HG03469 (cell line): ENCODE results near the gene DYNLT1.
"Not testable (repeated sequence)": the region's sequence is repeated elsewhere in the genome, so short reads cannot be mapped to it uniquely, and the experiment has no call there.

Source experiments
- ATAC-seq: cut with Tn5 transposase; IDR thresholded peaks from one replicate; pipeline ENCODE4 v1.9.1; 2021; ENCODE audit warnings: mild to moderate bottlenecking, moderate library complexity, moderate number of reproducible peaks; ENCODE audit not compliant: unreplicated experiment

DYNLT1 gene

DNA sequence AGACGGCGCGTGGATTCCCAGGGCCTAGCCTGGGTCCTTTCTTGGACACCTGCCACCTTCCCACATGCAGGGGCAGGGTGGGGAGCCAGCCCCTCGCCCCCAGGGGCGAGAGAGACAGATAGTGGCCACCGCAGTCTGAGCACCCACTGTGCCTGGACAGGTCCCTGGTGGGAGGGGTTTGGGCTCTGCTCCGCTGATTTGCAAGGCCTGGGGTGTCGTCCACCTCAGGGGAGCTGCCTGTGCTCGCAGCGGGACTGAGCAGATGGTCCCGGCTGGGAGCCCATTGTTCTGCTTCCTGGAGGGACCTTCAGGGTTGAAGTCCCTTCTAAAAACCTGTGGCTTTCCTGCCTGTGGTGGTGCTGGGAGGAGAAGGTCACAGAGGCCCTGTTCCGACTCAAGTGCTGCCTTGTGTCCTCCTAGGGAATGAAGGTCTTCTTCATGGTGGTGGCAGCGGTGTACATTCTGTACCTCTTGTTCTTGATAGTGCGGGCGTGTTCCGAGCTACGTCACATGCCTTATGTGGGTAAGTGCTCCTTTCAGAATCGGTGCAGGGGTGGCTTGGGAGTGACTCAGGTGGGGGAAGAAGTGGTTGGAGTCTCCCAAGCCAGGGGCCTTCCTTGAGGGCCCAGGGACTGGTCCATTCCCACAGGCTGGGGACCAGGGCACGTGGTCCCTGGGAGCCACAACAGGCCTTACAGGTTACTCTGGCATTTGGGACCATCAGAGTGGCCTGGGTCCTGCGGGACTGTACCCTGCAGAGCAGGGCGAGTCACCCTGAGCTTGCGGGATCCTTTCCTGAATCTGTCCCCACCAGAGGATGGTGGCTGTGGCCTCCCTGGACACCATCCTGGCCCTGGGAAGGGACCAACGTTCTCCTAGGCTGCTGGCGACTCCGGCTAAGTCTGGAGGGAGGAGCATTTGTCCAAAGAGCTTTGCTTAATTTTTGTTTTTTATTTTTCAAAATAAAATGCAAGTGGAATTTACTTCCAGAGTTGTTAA is 19.6 kb downstream of the DYNLT1 start:
- no peak for ATAC-seq

DNA sequence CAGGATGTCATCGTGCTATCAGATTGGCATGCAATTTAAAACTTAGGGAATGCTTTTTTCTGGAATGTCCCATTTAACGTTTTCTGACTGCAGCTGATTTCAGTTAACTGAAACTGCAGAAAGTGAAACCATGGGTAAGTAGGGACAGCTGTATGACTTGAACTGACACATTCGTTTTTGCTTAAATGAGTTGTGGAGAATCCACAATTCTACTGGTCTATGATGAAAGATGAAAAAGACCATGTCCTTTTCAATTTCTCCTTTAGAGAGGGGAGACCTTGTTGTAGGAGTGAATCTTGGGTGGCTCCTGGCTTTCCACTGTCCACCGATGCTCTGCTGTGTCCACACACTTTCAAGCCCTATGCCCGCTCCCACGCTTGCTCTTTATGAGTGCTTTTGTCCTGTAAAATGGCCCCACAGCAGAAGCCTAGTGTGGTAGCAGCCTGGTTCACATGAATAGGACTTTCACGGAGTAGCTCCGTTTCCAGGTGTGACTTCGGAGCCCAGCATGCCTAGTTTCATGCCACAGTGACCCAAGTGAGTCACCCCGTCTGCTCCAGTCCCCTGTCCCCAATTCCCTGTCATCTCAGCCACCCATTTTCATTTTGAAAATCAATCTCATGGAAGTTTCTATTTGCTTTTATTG is 21.9 kb downstream of the DYNLT1 start:
- no peak for ATAC-seq

DNA sequence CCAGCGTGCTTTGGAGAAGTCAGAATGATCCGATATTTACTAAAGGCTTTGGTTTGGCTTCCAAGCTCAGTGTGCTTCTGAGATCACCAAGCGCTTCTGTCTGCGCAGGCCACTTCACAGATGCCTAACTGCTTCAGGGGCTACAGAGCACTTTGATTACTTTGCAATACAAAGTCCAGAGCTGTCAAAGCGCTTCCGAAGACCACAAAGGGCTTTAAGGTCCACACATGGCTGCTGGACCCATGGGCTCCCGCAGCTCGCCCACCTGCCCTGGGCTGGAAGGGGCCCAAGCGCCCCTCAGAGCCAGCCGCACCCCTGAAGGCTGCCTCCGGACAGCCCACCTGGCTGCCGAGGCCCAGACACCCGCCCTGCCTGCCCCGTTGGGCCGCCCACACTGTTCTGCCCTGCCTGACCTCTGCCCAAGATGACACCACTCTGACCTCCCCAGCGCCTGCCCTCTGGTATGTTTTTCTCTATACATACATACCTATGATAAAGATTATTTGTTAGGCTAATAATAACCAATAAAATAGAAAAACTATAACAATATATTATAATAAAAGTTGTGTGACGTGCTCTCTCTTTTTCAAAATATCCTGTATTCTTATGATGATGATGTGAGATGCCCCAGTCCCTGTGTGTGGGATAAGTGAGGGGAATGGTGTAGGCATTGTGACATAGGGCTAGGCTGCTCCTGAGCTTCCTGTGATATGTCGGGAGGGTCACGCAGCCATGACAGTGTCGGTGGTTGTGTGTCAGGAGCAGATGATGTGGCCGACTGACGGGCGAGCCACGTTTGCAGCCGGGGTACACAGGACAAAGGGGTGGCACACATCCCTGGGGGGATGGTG is 22.6 kb downstream of the DYNLT1 start:
- ATAC-seq: no peak

DNA sequence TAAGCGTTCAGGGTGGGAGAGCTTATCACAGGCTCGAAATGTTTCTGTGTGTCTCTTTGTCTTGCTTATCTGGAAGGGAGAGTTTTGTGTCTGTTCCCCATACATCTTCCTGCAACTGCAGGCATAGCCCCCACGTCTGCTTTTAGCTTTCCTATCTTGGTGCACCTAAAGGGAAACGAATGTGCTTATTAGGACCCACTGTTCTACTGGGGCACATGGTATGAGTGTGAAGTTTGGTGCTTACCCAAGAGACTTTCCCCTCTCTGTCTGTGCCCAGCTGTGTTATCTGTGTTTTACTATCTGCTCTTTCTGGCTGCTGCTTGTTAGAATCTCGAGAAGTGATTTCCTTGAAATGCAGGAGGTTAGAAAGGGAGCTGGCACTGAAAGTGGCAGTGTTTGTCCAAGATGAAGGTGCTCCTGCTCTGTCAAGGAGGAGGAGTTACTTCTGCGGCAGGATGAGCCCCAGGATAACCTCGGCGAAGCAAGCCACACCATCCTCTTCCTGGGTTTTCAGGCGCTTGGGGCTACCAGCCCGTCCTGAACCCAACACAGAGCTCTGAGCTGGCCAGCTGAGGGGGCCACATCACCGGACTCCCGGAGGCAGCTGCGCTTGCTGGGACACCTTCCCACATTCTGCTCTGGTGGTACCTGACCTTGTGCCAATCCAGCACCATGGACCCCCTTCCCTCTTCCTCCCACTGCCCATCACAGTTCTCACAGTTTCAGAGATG is 23.4 kb downstream of the DYNLT1 start:
- ATAC-seq: no peak

GRCh38 chr6:158619922-158620801 is 24.4 kb downstream of the DYNLT1 start:
- ATAC-seq: no peak

DNA sequence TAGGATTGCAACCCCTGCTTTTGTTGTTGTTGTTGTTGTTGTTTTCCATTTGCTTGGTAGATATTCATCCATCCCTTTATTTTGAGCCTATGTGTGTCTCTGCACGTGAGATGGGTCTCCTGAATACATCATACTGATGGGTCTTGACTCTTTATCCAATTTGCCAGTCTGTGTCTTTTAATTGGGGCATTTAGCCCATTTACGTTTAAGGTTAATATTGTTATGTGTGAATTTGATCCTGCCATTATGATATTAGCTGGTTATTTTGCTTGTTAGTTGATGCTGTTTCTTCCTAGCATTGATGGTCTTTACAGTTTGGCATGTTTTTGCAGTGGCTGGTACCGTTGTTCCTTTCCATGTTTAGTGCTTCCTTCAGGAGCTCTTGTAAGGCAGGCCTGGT is 26.3 kb downstream of the DYNLT1 start:
- ATAC-seq: not testable (repeated sequence)

- not testable (repeated sequence) for ATAC-seq
Measured at GRCh38 chr6:158614606-158615005, 29.9 kb downstream of the DYNLT1 start.

DNA sequence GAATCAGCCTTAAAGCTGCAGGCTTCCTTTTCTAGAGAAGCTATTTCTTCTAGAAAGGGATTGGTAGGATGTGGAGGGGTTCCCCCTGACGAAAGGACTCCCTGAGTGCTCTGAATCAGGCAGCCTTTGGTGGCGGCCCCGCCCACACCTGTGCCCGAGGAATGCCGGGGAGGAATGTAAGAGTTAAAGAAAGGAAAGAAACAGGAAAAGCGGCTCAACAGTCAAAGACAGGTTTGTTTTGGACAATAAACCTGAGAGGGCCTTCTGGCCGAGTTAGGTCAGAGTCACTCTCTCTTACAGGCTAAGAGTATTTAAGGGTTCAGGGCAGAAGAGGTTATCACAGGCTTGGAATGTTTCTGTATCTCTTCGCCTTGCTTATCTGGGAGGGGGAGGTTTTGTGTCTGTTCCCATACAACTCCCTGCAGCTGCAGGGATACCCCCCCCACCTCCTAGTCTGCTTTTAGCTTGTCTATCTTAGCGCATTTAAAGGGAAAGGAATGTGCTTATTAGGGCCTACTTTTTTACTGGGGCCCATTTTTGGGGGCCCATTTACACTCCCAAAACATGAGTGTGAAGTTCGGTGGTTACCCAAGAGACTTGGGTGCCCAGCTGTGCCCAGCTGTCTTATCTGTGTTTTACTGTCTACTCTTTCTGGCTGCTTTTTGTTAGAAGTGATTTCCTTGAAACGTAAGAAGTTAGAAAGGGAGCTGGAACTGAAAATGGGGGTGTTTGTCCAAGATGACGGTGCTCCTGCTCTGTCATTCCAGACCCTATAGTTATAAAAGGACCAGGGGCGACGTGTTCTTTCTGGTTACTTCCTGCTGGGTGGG is 32.8 kb downstream of the DYNLT1 start:
- no peak for ATAC-seq

DNA sequence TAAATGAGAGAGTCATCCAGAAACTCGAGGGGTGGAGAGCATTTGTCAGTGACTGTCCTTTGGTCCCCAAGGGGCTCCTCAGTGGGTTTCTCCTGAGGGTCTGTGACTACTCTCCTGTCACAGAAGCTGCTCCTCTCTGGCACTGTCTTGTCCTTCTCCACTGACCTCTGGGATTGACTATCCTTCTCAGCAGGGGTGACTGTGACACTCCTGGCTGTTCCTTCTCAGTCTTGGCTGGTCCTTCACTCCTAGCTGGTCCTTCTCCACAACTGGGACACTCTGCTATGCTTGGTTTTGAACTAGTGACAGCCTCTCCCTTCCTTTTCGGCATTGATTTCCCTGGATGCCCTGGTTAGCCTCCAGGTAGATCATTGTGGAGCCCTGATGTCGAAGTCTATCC is 33.5 kb downstream of the DYNLT1 start:
- ATAC-seq: no peak

DNA sequence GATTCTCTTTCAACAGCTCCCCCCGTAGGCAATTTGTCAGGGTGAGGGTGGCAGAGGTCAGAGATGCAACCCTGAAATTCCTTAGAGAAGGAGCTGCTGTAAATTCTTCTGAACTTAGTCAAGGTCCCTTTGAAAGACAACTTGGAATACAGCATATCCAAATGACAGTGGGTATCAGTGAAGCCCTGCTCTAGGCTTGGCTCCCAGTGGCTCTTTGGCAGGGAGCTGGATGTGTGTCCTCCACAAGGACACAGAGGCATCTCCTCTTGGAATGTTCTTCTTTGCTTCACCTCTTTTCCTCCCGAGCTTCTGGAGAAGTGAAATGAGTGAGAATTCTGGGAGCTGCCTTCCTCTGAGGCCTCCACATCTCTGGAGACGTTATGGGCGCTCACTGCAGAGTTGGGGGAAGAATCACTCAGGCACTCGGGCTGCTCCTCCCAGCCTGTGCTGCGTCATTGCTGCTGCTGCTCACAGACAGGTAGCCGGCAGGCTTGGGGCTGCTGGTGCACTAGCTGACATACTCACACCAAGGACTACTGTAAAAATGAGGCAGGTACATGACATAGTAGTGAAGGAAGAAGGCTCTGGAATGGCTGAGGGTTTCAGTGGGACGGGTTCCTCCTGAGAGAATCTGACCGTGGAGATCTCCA is 34.1 kb downstream of the DYNLT1 start:
- no peak for ATAC-seq

DNA sequence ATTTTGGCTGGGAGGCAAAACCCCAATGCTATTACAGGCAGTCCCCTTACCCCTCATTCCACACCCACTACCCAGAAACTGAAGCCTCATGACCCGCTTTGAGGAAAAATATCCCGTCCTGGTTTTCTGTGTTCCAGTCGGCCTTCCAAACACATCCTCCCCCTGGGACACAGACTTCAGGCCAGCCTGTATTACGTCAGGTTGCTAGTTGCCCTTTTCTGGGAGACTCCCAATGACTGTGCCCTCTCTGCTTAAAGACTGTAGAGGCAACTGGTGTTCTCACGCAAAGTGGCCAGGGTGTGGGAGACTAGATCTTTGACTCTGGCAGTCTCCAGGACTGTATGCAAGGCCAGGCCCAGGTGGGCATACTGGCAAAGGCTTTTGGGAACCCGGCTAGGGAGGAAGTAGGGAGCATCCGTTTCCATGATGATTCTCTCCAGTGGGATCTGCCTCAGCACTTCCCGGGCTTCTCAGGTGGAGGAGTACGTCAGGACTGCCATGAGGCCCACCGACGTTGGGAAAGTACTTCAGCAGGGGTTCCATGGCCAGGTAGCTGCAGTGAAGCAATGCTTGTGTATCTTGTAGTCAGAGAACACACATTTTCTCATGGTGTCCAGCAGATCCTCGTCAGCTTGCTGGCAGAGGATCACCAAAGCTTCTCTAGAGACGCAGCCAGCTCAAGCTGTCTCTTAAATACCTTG is 34.9 kb downstream of the DYNLT1 start:
- no peak for ATAC-seq

GRCh38 chr6:158608221-158608620 is 36.3 kb downstream of the DYNLT1 start:
- ATAC-seq: no peak

DNA sequence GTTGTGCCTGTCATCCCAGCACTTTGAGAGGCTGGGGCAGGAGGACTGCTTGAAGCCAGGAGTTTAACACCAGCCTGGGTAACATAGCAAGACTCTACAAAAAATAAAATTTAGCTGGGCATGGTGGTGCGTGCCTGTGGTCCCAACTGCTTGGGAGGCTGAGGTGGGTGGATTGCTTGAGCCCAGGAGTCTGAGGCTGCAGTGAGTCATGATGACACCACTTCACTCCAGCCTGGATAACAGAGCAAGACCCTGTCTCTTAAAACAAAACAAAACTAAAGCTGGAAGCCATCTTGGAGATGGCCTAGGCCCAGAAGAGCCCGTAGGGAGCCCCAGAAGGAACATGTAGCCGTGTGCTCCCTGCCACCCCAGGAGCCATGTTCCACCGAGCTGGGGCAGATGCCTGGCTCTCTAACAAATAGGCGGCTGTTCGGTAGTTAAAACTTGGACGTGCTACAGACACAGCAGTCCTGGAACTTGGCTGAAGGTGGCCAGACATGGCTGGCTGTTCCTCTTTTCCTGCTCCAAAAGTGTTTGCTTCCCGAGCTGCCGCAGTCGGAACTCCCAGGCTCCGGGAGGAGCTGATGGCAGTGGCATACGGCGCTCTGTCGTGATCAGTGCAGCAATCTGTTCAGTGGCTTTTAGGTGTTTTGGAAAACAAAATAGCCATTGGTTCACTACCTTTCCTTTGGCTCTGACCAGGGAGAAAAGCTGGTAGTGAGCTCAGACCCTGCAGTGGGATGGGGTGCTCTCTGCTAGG is 37.0 kb downstream of the DYNLT1 start:
- no peak for ATAC-seq

- no peak for ATAC-seq
Measured at GRCh38 chr6:158606935-158607334, 37.6 kb downstream of the DYNLT1 start.

GRCh38 chr6:158606011-158606410 is 38.5 kb downstream of the DYNLT1 start:
- ATAC-seq: not testable (repeated sequence)

DNA sequence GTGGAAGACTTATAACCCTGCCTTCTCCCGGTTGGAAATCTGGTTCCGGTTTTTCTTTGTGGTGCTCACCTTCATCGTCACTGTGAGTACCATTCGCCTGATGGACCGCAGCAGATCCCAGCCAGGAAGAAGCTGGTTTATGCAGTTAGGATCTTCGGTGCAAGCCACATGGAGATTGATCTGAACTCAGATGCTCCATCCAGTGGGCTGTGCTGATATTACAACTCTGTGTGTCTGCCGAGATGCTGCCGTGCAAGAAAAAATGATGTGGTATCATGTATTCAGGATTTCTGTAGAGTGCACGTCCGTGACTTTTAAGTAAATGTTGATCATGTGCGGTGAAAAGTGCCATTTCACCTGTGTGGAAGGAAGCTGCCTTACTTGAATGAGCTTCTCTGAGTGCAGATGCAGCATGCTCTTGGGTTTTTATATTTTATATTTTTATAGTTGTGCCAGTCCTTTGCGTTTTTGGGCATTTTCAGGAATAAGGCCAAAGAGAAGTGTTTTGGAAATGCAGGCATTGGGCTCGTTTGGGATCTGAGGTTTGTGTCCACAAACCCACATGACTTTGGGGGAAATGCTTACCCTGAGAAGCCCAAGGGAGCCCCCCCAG is 39.2 kb downstream of the DYNLT1 start:
- no peak for ATAC-seq
